GM03348 (cell line): ENCODE results near the gene IQSEC1.

Experiments
- DNase-seq: peaks from one replicate; pipeline ENCODE4 v3.0.0; 2012; ENCODE audit warnings: low spot score

Gene IQSEC1

DNA sequence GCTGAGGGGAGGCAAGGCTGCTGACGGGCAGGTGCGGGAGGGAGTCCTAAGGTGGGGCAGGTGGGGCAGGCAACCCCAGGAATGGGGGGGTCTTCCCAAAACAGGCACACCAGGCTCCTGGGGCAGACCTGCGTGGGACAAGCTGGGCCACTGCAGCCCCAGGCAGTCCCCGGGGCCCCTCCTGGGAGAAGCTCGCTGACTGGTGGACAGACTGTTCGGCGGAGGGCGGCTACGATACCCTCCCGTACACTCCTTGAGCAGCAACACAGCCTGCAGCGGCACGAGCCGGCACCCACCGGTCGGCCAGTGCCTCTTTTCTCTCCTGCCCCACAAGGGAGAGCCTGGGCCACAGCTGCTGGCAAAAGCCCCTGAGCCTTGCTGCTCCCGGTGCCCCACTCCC is 165.9 kb downstream of the IQSEC1 start:
- DNase-seq, result no peak

DNA sequence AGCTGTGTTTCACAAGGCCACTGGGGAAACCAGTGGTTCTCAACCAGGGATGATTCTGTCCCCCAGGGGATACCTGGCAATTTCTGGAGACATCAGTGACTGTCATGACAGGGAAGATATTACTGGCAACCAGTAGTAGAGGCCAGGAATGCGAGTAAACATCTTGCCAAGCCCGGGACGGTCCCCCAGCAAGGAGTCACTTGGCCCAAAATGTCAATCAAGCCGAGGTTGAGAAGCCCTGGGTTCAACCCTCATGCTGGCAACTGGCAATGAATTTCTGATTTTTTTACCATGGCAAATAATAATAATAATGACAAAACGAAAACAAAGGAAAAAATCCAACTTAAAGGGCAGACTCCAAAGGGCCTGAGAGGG is 166.3 kb downstream of the IQSEC1 start:
- no peak for DNase-seq

DNA sequence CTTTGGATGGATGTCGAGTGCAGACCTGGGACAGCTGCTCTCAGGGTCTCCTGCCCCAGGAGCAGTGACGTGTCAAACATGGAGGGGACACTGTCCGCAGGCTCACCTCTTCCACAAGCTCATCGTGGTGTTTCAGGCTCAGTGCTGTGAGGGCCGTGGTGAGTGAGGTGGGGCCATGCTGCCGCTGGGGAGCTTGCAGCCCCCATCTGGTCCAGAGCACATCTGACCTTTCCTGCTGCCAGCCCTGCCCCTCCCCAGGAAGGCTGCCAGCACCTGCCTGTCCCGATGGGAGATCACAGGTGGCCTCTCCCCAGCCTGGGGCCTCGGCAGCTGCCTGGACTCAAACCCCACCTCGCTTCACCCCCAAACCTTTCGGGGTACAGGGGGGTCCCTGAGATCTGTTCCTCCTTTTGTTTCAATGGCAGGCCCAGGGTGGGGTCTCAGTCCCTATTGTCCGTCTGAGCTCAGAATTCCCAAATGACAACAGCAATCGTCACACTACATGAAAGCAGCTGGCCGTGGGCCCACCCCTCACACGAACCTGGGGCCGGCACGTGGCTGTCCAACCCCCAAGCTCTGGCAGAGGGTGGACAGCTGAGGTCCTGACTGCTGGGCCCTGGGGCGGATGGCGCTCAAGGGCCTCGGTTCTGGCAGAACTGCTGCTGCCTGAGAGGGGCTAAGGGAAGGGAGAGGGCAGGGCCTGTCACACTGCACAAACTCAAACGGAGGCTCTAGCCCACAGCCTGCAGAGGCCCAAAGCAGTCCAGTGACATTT is 166.9 kb downstream of the IQSEC1 start:
- DNase-seq, result no peak

DNA sequence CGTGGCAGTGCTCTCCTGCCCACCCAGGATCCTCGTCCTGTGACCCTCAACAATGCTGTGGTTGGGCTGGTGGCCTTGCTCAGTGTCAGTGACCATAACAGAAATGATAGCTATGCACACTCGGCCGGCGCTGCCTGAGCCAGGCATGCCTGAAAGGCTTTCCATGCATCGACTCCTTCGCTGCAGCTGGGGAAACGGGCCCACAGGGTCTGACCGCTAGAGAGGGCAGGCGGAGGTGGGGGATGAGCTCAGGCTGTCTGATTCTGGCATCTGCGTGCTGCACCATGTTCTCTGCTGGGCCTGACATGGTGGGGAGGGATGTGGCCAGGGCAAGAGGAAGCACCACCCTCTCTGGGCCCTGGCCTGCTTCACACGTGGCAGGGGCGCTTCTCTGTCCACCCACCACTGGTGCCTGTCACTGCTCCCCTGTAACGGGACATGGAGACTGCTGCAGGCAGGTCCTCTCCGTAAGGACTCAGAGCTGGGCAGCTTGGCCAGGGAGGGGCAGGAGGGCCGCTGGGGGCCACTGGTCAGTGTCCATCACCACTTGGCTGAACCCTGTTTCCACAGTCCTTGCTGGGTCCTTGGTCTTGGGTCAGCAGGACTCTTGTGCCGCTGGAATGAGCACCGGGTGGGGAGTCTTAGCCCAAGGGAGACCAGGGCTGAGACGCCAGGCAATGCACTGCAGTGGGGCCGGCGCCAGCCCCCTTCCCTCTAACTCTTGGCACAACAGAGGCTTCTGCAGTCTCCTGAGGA is 167.7 kb downstream of the IQSEC1 start:
- no peak for DNase-seq

DNA sequence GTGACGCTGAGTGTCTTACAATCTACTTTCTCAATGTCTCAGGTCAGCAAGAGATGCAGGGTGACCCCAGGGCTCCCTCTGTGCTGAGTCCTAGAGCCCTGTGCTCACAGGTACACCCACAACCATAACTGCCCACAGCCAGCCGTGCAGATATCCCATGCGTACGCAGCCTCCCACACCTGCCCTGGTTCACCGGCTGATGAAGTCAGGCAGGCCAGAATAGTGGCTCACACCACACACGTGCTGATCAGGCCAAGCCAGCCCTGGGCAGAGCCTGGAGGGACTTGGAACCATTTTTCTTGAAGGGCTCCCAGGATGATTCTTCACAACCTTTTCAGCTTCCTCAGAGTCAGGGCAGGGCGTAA is 168.3 kb downstream of the IQSEC1 start:
- DNase-seq, result no peak

GRCh38 chr3:12903881-12904280 is 169.3 kb downstream of the IQSEC1 start:
- DNase-seq, result no peak

DNA sequence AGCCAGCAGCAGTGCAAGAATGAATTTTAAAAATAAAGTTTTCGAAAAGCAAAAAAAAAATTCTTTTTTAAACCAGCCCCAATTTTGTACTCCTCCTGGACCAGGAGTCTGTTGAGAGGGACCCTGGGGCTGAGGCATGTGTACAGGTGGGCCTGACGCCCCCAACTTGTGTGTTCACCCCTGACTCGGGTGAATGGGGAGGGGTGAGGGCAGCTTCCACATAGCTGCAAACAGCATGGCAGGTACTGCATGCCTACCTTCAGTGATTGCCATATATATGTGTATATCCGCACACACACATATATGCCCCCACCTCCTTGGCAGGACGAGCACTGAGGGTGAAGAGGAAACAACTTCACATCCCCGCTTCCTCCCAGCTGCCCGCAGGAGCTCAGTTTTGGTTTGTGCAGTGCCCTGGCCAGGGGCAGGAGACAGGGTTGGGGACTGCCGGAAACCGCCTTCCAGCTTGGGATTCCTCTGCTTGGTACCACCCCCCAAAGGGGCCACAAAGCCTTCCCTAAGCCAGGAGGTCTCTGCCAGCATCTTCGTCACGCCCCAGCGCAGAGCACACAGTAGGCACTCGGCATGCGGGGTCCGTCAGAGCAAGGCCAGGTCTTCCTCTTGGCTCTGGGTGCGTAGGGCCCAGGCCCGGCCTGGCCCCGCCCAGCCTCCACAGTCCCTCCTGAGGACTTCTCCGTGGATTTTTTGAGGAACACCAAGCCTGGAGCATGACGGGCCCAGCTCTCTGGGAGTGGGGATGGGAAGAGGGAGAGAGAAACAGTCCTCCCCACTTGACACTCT is 170.0 kb downstream of the IQSEC1 start:
- no peak for DNase-seq

GRCh38 chr3:12902181-12902999 is 170.8 kb downstream of the IQSEC1 start:
- DNase-seq, result no peak

GRCh38 chr3:12901623-12902045 is 171.6 kb downstream of the IQSEC1 start:
- DNase-seq, result no peak

- no peak for DNase-seq
These were observed 172.3 kb downstream of the IQSEC1 start for GRCh38 chr3:12900885-12901411.

- no peak for DNase-seq
These were observed 174.1 kb downstream of the IQSEC1 start for GRCh38 chr3:12898965-12899755.

DNA sequence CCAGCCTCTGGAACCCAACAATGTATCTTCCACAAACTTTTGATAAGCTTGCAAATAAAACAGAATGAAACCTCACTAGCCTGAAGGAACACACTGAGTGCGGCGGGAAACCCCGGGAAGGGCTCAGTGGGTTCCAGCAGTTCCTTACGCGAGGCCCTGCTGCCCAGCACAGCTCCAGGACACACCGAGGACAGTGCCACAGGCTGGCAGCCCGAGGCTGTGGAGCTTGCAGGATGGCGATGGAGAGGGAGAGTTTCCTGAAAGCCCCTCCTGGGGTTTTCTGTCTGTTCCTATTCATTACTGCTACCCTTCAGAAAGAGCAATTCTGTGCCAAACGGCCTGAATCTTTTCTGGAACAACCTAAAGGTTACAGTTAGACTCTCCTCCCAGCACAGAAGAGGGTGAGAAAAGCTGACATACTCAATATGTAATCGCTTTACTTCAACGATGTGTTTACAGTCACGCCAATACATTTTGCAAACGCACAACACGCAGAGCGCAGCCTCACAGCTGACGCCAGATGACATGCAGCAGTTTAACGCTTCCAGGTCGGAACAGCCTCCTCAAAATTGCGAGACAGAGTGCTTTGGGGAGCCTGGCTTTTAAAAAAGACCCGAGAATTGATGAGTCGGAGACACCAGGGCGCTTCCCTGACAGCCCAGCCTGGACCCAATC is 174.8 kb downstream of the IQSEC1 start:
- DNase-seq, result no peak

GRCh38 chr3:12897381-12898289 is 175.6 kb downstream of the IQSEC1 start:
- no peak for DNase-seq

DNA sequence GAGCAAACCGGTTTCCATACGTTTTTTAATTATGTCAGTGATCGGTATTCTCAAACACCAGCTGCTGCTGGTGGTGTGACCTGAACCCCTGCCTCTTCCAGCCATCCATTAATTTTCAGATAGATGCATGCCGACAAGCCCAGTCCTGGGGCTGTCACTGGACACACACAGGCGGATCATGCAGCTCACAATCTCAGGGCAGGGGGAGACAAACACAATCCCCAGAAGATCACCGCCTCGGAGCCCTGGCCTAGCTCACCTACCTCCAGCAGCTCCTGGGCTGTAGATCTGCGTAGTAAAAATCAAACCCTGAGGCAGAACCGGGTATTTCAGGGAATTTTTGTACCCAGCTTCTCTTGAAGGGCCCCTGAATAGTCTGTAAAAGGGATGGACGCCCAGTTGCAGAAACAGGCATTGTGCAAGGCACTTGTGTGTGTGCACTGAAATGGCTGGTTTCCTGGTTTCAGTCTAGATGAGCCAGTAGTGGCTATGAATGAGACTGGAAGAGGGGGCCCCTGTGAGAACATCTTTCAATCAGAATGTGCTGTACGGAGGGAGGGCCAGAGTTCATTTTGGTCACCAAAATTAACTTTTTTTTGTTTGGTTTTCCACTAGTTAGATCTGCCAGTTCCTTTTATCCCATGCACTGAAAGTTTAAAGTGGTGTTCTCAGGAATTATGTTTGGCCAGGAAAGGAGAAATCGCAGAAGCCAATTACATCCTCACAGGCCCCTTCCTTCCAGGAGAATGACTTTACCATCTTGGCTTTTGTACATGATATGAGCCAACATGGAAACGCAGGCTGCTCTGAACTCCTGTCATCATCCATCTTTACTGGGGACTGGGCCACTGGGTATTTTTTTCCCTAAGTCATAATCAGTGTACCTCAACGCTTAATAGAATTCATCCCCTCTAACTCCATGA is 176.9 kb downstream of the IQSEC1 start:
- DNase-seq, result no peak

DNA sequence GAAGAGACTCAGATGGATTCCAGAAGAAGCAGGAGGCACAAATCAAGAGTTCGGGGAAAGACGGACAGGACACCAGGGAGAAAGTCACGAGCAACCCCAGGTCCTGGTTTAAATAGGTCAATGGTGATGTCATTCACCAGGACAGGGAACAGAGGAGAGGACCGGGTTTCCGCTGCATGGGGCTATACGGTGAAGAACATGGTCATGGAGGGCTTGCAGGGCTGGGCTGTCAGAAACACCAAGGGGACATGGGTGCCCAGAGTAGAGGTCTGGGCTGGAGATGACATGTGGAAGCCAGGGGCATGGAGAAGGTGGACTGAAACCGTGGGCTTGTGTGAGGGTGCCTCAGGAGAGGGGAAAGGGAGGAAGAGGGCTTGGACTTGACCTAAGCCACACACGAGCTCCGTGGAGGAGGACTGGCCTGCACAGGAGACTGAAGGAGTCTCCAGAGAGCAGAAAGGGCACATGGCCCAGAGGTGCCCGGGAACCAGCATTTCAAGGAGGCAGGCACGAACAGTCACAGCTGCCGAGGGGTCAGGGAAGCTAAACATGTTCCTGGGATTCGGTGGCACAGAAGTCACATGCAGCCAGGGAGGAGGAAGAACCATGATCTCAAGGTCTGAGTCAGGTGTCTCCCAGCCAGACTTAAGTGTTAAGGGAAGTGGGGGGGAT is 177.7 kb downstream of the IQSEC1 start:
- DNase-seq, result no peak

- DNase-seq, result no peak
These were observed 178.6 kb downstream of the IQSEC1 start for GRCh38 chr3:12894629-12895028.

DNA sequence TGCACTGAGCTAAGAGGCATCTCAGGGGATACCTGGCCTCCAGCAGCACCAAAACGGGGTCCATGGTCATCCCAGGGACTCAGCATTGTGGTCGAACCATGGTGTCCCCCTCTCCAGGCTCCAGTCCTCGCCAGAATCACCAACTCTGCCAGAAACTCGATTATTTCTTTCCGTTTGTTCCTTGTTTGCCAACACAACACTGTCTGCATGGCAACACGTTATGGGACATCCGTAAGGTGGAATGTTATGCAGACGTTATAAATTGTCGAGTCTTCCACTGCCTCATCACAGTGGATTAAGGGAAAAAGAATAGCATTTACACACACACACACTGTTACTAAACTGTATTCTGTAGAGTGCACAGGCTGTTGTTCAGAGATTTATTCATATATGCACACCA is 179.4 kb downstream of the IQSEC1 start:
- no peak for DNase-seq

DNA sequence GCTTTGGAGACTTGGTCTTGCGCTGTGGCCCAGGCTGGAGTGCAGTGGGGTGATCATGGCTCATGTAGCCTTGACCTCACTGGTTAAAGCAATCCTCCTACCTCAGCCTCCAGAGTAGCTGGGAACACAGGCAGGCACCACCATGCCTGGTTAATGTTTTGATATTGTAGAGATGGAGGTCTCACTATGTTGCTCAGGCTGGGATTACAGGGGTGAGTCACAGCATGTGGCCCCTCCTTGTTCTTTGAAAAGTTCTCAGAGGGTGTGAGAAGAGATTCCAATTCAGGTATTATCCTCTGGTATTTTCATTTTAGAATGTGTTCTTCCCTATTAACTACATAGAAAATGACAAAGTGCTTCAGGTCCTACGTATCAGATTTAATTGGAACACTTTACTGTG is 180.0 kb downstream of the IQSEC1 start:
- DNase-seq, result no peak
